Activated CD4-positive, alpha-beta T cell treated with anti-CD3 and anti-CD28 coated beads, Interleukin-2, amount 50 U/mL, for 48 hours (primary cell): Measurements from ENCODE around the gene SLC12A9.

Experiments
- DNase-seq, 2 experiments: peaks; one replicate each; pipeline ENCODE4 v3.0.0-alpha.2; 2020

Gene SLC12A9

DNA sequence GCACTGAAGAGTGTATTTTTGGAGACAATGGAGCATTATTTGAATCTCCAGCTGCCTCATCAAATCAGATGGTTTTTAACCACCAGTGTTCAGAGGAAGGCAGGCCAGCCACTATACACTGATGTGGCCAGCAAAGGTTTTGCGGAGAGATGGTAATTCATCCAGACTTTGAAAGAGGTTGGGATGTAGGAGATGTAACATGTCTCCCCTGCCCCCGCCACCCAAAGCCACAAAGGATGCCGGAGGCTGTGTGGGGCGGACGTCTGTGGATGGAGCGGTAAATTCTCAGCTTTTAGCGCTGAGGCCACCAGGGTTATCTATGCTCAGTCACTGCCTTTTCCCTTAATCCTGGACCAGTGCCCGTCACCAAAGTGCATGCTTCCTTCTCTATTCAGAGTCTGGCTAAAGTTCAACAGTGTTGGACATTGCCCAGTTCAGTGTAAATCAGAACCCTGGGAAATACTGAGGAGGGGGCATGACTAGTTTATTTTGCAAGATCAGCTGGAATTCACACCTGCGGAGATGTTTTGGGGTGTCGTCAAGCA lies 11.0 kb downstream of the SLC12A9 start:
- DNase-seq = no peak

DNA sequence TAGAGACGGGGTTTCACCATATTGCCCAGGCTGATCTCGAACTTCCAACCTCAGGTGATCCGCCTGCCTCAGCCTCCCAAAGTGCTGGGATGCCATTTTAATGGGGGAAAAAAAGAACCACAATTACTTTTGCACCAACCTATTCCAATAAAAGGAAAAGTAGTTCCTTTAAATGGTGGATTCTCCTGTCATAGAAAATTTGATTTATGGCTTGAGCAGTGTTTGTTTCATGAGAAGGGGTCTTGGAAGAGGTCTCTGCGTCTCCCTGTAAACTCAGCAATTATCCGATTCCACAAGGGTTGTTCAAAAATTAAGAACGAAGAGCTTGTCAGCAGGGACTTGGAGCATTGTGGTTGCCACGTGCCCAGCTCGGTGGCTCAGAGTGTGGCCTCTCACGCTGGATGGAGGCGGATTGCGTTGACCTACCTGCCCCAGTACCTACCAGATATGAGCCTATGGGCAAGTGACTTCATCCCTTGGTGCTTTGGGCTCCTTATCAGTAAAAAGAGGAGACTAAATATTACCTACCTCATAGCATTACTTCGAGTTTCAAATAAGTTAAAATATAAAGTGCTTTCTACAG lies 11.8 kb downstream of the SLC12A9 start:
- DNase-seq = no peak

DNA sequence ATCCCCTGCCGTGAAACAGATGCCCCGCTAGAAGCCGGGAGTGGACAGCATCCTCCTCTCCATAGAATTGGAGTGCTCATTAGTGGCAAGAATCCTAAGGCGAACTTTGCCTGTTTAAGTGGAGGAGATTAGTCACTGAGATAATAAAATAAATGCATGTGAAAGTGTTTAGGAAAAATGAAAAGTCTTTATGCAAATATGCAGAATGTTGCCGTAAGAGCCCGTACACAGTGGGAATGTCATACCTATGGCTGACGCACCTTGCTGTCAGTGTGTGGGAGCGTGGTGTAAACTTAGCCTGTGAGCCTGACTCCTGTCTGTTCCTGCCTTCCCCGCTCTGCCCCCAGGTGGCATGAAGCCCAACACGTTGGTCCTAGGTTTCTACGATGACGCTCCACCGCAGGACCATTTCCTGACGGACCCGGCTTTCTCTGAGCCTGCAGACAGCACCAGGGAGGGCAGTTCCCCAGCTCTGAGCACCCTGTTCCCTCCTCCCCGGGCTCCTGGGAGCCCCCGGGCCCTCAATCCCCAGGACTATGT lies 12.9 kb downstream of the SLC12A9 start:
- no peak for DNase-seq

DNA sequence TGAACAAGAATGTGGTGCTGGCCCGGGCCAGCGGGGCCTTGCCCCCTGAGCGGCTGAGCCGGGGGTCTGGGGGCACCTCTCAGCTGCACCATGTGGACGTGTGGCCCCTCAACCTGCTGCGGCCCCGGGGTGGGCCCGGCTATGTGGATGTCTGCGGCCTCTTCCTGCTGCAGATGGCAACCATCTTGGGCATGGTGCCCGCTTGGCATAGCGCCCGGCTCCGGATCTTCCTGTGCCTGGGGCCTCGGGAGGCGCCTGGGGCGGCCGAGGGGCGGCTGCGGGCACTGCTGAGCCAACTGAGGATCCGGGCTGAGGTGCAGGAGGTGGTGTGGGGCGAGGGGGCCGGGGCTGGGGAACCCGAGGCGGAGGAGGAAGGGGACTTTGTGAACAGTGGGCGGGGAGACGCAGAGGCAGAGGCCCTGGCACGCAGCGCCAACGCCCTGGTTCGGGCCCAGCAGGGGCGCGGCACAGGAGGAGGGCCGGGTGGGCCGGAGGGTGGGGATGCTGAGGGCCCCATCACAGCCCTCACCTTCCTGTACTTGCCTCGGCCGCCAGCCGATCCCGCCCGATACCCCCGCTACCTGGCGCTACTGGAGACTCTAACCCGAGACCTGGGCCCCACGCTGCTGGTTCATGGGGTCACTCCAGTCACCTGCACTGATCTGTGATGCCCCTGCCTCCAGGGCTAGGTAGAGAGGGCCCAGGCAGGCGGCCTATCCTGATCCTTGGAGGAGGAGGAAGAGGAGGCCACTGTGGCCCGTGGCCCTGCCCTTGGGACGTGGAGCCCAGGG lies 13.6 kb downstream of the SLC12A9 start:
- peak; percentile 17 to 19 for DNase-seq

DNA sequence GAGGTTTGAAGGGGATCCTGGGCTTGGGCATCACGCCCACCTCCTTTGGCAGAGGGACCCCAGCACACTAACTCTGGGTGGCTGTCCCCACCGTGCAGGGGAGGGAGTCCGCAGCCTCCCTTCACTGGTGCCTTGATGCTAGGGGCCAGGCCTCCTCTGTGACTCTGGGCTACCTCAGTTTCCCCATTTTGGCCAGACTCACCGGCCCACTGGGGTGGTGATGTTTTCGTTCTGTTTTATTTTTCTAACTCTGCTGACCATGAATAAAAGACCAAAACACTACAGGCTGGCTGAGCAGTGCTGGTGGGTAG lies 14.2 kb downstream of the SLC12A9 start:
- DNase-seq = no peak

DNA sequence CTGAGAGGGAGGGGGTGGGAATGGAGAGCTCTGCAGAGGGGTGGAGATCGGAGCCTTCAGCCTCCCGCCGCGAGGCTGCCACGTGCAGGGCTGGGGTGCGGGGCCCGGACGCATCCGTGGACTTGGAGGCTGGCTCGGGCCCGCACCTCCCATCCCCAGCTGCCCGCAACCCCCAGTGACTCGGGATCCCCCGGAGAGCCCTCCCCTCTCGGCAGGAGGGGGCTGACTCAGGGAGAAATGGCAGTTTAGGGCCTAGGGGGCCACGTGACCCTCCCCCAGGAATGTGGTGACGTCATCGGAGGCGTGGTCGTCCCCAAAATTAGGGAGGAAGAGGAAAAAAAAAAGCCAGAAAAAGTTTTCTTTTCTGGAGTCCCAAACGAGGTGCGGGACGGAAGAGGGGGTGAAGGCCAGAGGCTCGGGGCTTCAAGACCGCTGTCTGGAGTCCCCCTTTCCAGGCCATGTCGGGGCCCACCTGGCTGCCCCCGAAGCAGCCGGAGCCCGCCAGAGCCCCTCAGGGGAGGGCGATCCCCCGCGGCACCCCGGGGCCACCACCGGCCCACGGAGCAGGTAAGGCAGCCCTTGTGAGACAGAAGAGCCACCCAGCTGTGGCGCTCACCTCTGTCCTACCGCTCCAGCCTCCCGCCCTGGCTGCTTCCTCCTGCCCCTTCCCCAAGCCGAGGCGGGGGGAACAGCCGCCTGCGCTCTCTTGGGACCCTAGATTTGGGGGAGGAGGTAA lies 14.7 kb downstream of the SLC12A9 start, which contains the start of gene TRIP6:
TSS of gene TRIP6 (plus strand) at position 348 of the 736 bp plus-strand sequence. CDS start at position 459, 111 bp downstream.
- DNase-seq = peak; percentile 80 to 86

DNA sequence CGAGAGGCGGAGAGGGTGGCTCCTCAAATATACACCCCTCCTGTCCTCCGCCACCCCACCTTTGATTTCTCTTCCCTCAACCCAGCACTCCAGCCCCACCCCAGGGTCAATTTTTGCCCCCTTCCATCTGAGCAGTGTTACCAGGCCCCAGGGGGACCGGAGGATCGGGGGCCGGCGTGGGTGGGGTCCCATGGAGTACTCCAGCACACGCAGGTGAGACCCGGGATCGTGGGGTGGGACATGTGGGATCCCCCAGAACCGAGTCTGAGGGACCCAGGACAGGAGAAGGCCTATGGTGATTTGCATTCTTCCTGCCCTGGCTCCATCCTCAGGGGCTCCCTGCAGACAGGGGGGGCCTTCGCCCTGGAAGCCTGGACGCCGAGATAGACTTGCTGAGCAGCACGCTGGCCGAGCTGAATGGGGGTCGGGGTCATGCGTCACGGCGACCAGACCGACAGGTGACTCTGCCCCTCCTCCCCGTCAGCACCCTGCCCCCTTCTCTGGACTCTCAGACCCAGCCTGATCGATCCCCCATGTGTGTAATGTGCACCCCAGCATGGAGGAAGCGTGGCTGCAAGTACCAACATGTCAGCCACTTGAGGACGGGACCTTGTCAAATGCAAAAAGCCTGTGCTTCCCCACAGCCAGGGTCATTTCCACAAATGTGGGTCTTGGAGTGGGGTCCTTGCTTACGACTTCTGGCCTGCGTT lies 15.4 kb downstream of the SLC12A9 start:
- DNase-seq = no peak

DNA sequence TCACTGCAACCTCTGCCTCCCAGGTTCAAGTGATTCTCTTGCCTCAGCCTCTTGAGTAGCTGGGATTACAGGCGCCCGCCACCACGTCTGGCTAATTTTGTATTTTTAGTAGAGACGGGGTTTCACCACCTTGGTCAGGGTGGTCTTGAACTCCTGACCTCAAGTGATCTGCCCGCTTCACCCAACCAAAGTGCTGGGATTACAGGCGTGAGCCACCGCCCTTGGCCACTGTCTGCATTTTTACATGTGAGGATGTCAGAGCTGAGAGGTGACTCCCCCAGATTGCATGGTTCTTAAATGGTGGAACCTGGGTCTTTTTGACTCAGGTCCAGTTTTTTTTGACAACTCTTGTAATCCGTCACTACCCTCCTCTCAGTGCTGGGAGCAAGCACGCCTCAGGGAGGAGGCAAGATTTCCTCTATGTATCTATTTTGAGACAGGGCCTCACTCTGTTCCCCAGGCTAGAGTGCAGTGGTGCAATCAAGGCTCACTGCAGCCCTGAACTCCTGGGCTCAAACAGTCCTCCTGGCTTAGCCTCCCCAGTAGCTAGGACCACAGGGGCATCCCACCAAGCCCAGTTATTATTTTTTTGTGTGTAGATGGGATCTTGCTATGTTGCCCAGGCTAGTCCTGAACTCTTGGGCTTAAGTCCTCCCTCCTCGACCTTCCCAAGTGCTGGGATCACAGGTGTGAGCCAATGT lies 21.2 kb downstream of the SLC12A9 start:
- DNase-seq = no peak

DNA sequence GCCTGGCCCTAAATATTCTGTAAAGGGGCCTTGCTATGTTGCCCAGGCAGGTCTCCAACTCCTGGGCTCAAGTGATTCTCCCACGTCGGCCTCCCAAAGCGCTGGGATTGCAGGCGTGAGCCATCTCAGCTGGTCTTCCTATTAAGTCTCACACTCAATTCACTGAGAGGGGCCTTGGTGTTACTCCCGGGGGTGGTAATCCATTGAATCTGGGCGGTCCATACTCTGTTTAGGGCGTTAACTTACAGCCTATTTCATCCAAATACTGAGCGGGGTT lies 21.7 kb downstream of the SLC12A9 start:
- DNase-seq = no peak

DNA sequence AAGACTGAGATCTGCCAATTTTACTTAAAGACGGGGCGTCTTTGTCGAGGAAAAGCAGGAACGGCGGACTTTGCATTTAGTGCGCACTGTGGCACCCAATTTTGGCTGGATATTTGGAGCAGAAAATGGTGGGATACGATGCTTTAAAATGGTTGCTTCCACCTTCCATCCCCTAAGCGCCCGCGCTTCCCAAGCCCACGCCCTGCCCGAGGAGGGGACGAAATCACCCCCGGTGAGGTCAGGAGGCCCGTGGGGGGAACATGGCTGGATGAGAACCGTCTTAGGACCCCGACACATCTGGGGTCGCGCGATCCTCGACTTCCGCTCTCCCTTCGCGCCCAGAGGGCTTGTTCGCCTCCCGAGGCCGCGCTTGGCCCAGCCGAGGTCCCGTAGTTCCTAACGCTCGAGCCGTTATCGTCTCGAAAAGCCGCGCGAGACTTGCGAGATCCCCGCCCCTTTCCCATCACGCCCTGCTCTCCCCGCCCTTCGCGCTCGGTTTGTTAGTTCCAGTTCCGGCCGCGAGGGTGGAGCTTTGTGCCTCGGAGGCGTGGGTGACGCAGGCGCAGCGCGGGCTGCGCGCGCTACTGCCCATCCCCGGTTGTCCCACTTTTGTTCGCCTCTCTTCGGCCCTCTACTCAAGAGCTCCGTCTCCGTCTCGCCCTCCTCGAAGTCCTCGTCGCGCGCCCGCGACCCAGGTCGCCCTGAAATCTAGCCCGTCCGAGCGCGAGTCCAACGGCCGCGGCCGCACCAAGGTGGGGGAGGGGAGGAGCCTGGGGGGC lies 22.3 kb downstream of the SLC12A9 start, which contains the start of gene SRRT:
TSS of gene SRRT (plus strand) at position 527 of the 779 bp plus-strand sequence. CDS start 488 bp downstream, outside the sequence.
- DNase-seq = peak; percentile 99

DNA sequence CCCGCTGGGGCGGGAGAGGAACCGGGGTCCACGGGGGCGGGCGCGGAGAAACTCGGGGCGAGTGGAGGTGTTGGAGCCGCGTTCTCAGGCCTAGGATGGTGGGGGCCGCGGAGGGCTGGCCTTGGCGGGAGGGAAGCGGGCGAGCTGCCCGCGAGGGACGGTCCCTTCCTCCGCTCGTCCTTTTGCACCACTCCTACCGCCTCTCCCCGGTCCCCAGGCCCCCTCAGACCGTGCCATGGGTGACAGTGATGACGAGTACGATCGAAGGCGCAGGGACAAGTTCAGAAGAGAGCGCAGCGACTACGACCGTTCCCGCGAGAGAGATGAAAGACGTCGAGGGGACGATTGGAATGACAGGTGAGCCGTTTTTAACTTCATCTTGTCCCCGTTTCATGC lies 22.8 kb downstream of the SLC12A9 start:
- DNase-seq = peak in 1 of 2 experiments; percentile 49

DNA sequence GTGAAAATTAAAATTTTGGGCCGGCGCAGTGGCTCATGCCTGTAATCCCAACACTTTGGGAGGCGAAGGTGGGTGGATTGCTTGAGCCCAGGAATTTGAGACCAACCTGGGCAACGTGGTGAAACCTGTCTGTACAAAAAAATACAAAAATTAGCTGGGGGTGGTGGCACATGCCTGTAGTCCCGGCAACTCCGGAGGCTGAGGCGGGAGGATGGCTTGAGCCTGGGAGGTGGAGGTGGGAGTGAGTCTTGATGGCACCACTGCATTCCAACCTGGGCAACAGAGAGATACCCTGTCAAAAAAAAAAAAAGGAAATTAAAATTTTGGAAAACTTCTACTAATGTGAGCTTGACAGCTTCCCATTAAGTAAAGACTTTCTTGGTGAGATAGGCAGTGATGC lies 25.5 kb downstream of the SLC12A9 start:
- no peak for DNase-seq

DNA sequence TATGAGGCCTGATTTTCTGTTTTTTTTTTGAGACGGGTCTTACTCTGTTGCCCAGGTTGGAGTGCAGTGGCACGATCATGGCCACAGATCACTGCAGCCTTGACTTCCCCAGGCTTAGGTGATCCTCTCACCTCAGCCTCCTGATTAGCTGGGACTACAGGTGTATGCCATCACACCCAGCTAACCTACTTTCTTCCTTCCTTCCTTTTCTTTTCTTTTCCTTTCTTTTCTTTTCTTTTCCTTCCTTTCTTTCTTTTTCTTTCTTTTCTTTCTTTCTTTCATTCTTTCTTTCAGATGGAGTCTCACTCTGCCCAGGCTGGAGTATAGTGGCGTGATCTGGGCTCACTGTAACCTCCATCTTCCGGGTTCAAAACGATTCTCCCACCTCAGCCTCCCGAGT lies 26.2 kb downstream of the SLC12A9 start:
- no peak for DNase-seq

DNA sequence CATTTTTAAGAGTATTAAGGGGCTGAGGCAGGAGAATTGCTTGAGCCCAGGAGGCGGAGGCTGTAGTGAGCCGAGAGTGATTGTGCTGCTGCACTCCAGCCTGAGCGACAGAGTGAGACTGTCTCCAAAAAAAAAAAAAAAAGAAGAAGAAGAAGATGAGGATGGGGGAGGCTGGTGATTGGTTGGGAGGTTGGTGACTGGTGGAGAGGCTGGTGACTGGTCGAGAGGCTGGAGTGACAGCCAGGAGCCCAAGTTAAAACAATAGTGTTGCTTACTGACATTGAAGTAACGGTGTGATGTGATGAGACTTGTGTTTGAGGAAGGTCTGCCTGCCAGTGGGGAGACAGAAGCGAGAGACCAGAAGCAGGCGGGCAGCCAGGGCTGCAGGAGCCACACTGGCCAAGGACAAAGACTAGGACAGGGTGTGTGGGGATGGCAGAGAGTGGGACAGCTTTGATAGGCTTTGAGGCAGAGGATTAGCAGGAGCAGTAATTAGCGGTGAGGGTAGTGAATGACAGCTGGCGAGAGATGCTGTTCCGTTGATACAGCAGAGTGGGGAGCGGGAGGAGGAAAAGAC lies 27.3 kb downstream of the SLC12A9 start:
- DNase-seq = no peak

DNA sequence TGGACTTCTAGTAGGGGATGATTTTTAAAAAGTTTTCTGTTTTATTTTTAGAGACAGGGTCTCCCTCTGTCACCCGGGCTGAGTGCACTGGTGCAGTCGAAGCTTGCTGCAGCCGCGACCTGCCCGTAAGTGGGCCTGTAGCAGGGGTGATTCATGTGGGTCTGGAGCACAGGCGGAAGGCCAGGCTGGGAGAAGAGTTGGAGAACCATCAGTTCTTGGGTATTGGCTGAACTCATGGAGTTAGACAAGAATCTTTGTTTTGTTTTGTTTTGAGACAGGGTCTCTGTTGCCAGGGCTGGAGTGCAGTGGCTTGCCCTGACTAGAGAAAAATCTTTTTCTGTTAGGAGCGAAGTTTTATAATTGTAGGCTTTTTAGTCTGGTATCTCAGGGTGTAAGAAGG lies 28.1 kb downstream of the SLC12A9 start:
- no peak for DNase-seq

DNA sequence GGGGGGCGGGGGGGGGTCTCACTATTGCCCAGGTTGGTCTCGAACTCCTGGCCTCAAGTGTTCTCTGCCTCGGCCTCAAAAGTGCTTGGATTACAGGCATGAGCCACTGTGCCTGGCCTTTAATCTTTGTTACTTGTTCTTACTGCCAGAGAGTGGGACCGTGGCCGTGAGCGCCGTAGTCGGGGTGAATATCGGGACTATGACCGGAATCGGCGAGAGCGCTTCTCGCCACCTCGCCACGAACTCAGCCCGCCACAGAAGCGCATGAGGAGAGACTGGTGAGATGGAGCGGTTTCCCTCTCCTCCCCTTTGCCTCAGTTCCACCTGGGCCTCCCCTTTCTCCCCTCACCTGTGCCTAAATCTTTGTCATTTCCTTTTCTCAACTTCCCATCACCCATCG lies 28.6 kb downstream of the SLC12A9 start:
- no peak for DNase-seq

DNA sequence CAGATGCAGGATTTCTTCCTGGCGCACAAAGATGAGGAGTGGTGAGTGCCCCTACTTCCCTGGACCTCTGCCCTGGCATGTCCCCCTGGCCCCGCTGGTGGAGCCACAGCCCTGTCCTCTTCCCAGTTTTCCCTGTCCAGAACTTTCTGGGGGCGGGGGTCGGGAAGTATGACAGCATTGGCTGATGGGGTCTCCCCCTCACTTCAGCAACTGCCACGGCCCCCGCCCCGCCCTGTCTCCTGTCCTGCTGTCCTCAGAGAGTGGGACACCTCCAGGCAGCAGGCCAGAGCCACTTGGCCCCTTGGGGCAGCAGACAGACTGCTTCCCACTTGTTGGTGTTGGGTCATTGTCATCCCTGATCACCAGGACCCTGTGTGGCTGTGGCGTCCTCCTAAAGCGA lies 29.7 kb downstream of the SLC12A9 start:
- no peak for DNase-seq

DNA sequence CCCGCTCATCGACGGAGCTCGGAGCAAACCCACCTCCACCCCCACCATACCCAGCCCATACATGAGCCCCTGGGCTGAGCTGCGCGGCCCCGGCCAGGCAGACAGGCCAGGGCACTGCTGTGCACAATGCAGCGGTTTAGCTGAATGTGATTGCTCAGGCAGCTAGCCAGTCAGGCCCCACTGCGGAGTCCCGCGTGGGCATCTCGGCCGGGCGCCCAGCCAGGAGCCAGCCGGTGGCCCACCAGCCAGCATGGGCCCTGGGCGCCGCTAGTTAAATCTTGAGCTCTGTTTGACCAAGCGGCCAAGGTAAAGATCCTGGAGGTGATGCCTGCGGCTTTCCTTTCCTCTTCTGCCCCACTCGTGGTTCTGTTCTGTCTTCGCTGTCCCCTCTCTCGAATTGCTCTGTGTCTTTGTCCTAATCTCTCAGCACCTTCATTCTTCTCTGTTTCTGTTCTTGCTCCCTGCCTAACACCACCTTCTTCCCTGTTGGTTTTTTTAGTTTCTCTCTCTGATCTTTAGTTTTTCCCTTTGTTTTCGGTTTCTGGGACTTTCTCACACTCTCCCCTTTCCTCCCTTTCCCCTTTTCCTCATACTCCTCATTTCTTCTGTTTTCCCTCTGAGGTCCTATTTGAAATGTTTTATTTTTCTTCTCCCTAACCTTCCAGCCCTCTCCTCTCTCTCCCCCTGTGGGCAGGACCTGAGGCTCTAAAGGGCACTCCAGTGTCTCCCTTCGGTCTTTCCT lies 30.4 kb downstream of the SLC12A9 start:
- DNase-seq = no peak

DNA sequence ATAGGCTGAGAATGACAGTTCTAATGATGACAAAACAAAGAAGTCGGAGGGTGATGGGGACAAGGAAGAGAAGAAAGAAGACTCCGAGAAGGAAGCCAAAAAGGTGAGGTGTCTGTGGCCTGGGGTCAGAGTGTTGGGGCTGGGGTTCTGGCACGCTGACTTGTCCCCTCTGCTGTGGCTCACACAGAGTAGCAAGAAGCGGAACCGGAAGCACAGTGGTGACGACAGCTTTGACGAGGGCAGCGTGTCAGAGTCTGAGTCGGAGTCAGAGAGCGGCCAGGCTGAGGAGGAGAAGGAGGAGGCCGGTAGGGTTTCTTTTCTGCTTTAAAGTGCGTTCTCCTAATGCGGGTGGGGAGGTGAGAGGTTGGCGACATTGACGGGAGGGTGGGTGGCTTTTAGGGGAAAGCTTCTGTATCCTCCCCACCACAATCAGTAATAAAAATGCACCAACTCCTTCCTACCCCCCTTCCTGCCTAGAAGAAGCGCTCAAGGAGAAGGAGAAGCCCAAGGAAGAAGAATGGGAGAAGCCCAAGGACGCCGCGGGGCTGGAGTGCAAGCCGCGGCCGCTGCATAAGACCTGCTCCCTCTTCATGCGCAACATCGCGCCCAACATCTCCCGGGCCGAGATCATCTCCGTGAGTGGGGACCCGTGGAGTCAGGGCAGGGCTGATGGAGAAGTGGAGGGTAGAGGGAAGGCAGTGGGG lies 32.4 kb downstream of the SLC12A9 start:
- DNase-seq = no peak
